ENCODE results near the gene CFAP57.

DNA sequence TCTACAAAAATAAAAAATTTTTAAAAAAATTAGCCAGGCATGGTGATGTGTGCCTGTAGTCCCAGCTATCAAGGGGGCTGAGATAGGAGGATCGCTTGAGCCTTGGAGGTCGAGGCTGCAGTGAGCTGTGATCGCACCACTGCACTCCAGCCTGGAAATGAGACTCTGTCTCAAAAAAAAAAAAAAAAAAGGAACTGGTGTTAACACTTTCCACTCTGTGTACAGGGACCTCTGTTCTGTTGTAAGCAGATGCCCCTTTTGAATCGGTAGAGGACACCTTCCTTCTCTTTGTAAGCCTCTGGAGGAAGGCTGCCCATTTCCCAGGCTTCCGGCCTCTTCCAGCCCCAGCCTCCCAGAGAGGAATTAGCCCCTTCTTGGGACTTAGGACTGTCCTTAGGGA, 120.5 kb downstream of the CFAP57 start:
- TF ChIP-seq CTCF (IDR thresholded peaks at IDR 0.05) (no peak), EZH2 (IDR thresholded peaks at IDR 0.05; ENCODE audit: borderline replicate concordance, insufficient read depth, low read depth, low read length, poor library complexity, severe bottlenecking) (no peak)
